Heart left ventricle (tissue), 13 donors: Measurements from ENCODE around the gene RAB36.

Experiments
- POLR2A ChIP-seq, 2 donors: fragments of 450-650 bp; IDR thresholded peaks; one replicate each; pipeline ENCODE4 v1.6.1; 2017; ENCODE audit warnings: antibody characterized with exemption in 2 of 2, mild to moderate bottlenecking in 2 of 2, moderate library complexity in 2 of 2
- TF ChIP-seq, protein P1 (sequence below), 12 donors: fragments of 200-600 bp; sonication (generic) in 4 of 12; IDR thresholded peaks; one replicate each; pipeline versions ENCODE4 v1.5.0 to v1.8.0; 2018 to 2022; ENCODE audit warnings: antibody characterized with exemption in 12 of 12, mild to moderate bottlenecking in 5 of 12
- donor health status: ischemic (EF 13 %, LVEDD 7.1; RV severe dilation, severe dysfunction).
- donor health status: DM: no; HTN: yes; CAD: no.
- donor health status: DM: no; HTN: no; CAD: no.
- donor health status: ischemic (EF 25% LVEDD 6.9; RV normal size, moderate dysfunction).
- donor health status: ischemic (EF 25% LVEDD 5.7; RV mildly dilated, moderate dysfunction).
- donor health status: ischemic (EF 35%, LVEDD 5.7; RV mildly dilated, moderate dysfunction).
- donor health status: nonischemic (EF 11% LVEDD 7.7; RV severe dilation, severe dysfunction).
- donor health status: DM: yes; HTN: yes; CAD: no.
- donor health status: PGD.
- donor health status: ischemic (EF 29% LVEDD 5.4; RV normal size, mild dysfunction).
- donor health status: nonischemic (EF 23%, LVEDD 6.1; RV moderate dilation, normal function).

DNA sequence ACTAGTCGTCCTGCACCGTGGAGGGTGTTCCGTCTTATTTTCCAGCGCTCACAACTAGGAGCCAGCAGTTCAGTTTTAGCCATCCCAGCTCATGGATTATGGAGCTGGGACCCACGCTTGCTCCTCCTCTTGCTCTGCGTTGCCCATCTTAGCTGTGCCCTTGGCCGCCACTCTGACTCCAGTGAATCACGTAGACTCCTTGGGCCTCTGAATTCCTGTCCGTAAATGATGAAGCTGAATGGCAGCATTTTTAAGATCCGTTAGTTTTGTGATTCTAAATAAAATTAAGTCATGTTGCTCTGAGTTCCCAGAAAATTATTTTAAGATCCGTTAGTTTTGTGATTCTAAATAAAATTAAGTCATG lies 58.8 kb downstream of the RAB36 start:
- TF ChIP-seq, protein P1, sequence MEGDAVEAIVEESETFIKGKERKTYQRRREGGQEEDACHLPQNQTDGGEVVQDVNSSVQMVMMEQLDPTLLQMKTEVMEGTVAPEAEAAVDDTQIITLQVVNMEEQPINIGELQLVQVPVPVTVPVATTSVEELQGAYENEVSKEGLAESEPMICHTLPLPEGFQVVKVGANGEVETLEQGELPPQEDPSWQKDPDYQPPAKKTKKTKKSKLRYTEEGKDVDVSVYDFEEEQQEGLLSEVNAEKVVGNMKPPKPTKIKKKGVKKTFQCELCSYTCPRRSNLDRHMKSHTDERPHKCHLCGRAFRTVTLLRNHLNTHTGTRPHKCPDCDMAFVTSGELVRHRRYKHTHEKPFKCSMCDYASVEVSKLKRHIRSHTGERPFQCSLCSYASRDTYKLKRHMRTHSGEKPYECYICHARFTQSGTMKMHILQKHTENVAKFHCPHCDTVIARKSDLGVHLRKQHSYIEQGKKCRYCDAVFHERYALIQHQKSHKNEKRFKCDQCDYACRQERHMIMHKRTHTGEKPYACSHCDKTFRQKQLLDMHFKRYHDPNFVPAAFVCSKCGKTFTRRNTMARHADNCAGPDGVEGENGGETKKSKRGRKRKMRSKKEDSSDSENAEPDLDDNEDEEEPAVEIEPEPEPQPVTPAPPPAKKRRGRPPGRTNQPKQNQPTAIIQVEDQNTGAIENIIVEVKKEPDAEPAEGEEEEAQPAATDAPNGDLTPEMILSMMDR (IDR thresholded peaks at IDR 0.05) = no peak
- TF ChIP-seq POLR2A (IDR thresholded peaks at IDR 0.05) = no peak
